ENCODE results near the gene MAP3K4. TPM values are rescaled to one million over a fixed set of nuclear protein-coding genes. Genes with fewer than 3 reads are reported as not detected.
A peak's percentile ranks its signal among the peaks of the same experiment; 100 is the strongest.

Gene MAP3K4
- polyA plus RNA-seq, 3 donors, result 3.2 to 12.3 (median 3.5) TPM

DNA sequence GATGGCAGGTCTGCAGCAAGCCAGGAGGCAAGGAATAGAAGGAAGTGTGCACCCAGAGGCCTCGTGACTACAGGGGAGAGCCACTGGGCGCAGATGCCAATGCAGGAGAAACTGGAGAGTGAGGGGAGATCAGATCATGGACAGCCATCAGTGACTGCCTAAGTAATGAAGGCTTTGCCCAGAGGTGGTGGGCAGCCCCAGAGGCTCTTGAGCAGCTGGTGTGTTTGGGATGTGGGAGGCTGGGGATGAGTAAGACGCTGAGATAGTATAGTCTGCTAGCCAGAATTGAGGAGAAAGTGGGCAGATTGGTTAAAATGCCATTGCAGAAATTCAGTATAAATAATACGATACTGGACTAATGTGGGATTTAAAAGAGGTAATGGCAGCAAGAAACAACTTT lies 111.9 kb downstream of the MAP3K4 start:
- Histone ChIP-seq H3K4me1 (ENCODE audit: control insufficient read depth in 1 of 2, insufficient read depth in 2 of 2, low read length in 2 of 2) (peaks cover 8 to 9% of the 10 kb centered on the region in 2 donors), H3K9ac (ENCODE audit: insufficient read depth, low read length, poor library complexity, severe bottlenecking) (no peak overlapping the region), H3K9me3 (replicated peaks in 1 of 2; ENCODE audit: control insufficient read depth in 1 of 2, insufficient read depth in 1 of 2, low read length in 2 of 2) (no peaks in the 10 kb centered on the region), H3K27me3 (ENCODE audit: control insufficient read depth in 2 of 2, insufficient read depth in 2 of 2, low read length in 2 of 2) (no peaks in the 10 kb centered on the region), H3K4me2 (replicated peaks; ENCODE audit: extremely low read depth, low read length, poor library complexity, severe bottlenecking) (no peak overlapping the region), H3K79me2 (ENCODE audit: insufficient read depth, low read length) (no peaks in the 10 kb centered on the region), H2AFZ (ENCODE audit: insufficient read depth, low read depth, low read length, poor library complexity, severe bottlenecking) (no peak overlapping the region), H4K20me1 (ENCODE audit: insufficient read depth, low read length) (no peaks in the 10 kb centered on the region), H3K27ac (ENCODE audit: low read depth in 1 of 2, low read length in 2 of 2) (peak overlapping the region in 1 of 2 donors; percentile 34), H3K4me3 (replicated peaks in 1 of 3; ENCODE audit: low read depth in 2 of 3, low read length in 3 of 3) (no peak overlapping the region), H3K36me3 (replicated peaks in 1 of 2; ENCODE audit: control insufficient read depth in 1 of 2, insufficient read depth in 2 of 2, low read length in 2 of 2) (peaks cover 54 to 99% of the 10 kb centered on the region in 2 donors)
- Mint-ChIP-seq H3K36me3 (peaks cover 71 to 73% of the 10 kb centered on the region in 2 donors), H3K9me3 (peaks cover 0 to 3% (median 0%) of the 10 kb centered on the region in 7 donors), H3K4me1 (peaks cover 8% of the 10 kb centered on the region), H3K27ac (peak overlapping the region in 3 of 7 donors; percentile 12 to 91 (median 74)), H3K27me3 (ENCODE audit: low read depth in 3 of 3) (peaks cover 0 to 1% (median 0%) of the 10 kb centered on the region in 3 donors), H3K4me3 (no peak overlapping the region)
- 92% methylated on average over 4 of the region's 4 CpGs for WGBS (ENCODE audit: insufficient coverage)
- TF ChIP-seq, protein P1, sequence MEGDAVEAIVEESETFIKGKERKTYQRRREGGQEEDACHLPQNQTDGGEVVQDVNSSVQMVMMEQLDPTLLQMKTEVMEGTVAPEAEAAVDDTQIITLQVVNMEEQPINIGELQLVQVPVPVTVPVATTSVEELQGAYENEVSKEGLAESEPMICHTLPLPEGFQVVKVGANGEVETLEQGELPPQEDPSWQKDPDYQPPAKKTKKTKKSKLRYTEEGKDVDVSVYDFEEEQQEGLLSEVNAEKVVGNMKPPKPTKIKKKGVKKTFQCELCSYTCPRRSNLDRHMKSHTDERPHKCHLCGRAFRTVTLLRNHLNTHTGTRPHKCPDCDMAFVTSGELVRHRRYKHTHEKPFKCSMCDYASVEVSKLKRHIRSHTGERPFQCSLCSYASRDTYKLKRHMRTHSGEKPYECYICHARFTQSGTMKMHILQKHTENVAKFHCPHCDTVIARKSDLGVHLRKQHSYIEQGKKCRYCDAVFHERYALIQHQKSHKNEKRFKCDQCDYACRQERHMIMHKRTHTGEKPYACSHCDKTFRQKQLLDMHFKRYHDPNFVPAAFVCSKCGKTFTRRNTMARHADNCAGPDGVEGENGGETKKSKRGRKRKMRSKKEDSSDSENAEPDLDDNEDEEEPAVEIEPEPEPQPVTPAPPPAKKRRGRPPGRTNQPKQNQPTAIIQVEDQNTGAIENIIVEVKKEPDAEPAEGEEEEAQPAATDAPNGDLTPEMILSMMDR (IDR thresholded peaks at IDR 0.05), result no peak
- intact Hi-C loops (cut with micrococcal nuclease), result loop anchor here in 1 of 2 donors (5.0 kb wide), 2 partner anchors 169 to 269 kb away; partner anchors contain the start of gene AGPAT4
- no peak for DNase-seq

- intact Hi-C loops (cut with micrococcal nuclease), result loop anchor here in 1 of 2 donors (5.0 kb wide), 2 partner anchors 167 to 267 kb away; partner anchors contain the start of gene AGPAT4
- no peak overlapping the region for H2AFZ ChIP-seq (ENCODE audit: insufficient read depth, low read depth, low read length, poor library complexity, severe bottlenecking)
- no peaks in the 10 kb centered on the region for H3K9me3 ChIP-seq (replicated peaks in 1 of 2; ENCODE audit: control insufficient read depth in 1 of 2, insufficient read depth in 1 of 2, low read length in 2 of 2)
- H3K4me3 ChIP-seq (replicated peaks in 1 of 3; ENCODE audit: low read depth in 2 of 3, low read length in 3 of 3), result no peak overlapping the region
- TF ChIP-seq, protein P1 (IDR thresholded peaks at IDR 0.05), result no peak
- Mint-ChIP-seq H3K4me1 (peaks cover 21% of the 10 kb centered on the region), H3K27ac (peak overlapping the region in 3 of 7 donors; percentile 18 to 79 (median 69)), H3K4me3 (no peak overlapping the region), H3K36me3 (peaks cover 71 to 77% of the 10 kb centered on the region in 2 donors), H3K9me3 (peaks cover 0 to 3% (median 0%) of the 10 kb centered on the region in 7 donors), H3K27me3 (ENCODE audit: low read depth in 3 of 3) (peaks cover 0 to 1% (median 0%) of the 10 kb centered on the region in 3 donors)
- no peaks in the 10 kb centered on the region for H3K27me3 ChIP-seq (ENCODE audit: control insufficient read depth in 2 of 2, insufficient read depth in 2 of 2, low read length in 2 of 2)
- peak overlapping the region in 1 of 2 donors; percentile 38 for H3K27ac ChIP-seq (ENCODE audit: low read depth in 1 of 2, low read length in 2 of 2)
- H3K4me2 ChIP-seq (replicated peaks; ENCODE audit: extremely low read depth, low read length, poor library complexity, severe bottlenecking), result no peak overlapping the region
- H3K79me2 ChIP-seq (ENCODE audit: insufficient read depth, low read length), result no peaks in the 10 kb centered on the region
- H3K4me1 ChIP-seq (ENCODE audit: control insufficient read depth in 1 of 2, insufficient read depth in 2 of 2, low read length in 2 of 2), result peaks cover 23% of the 10 kb centered on the region in 2 donors
- no peaks in the 10 kb centered on the region for H4K20me1 ChIP-seq (ENCODE audit: insufficient read depth, low read length)
- no peak overlapping the region for H3K9ac ChIP-seq (ENCODE audit: insufficient read depth, low read length, poor library complexity, severe bottlenecking)
- no peak for DNase-seq
- peaks cover 45 to 93% of the 10 kb centered on the region in 2 donors for H3K36me3 ChIP-seq (replicated peaks in 1 of 2; ENCODE audit: control insufficient read depth in 1 of 2, insufficient read depth in 2 of 2, low read length in 2 of 2)
Observed at GRCh38 chr6:161104966-161105365, 113.4 kb downstream of the MAP3K4 start.

Measured in CD14-positive monocyte (primary cell).